Hematopoietic multipotent progenitor cell treated with erythropoietin and hydrocortisone succinate and interleukin-3 and kit ligand, for 4 days (in vitro differentiated cells): Measurements from ENCODE around the gene KIF17.

ENCODE experiments used
- DNase-seq: peaks from one replicate; pipeline ENCODE4 v3.0.0-alpha.2; 2015

The KIF17 gene

GRCh38 chr1:20709868-20710267, 7.9 kb downstream of the KIF17 start:
- DNase-seq: no peak

GRCh38 chr1:20708891-20709290, 8.9 kb downstream of the KIF17 start:
- no peak for DNase-seq

GRCh38 chr1:20708057-20708456, 9.8 kb downstream of the KIF17 start:
- DNase-seq: no peak

GRCh38 chr1:20706841-20707240, 11.0 kb downstream of the KIF17 start:
- no peak for DNase-seq

GRCh38 chr1:20705203-20705755, 12.5 kb downstream of the KIF17 start:
- no peak for DNase-seq

GRCh38 chr1:20704390-20705202, 13.2 kb downstream of the KIF17 start:
- DNase-seq: no peak

- no peak for DNase-seq
Observed at GRCh38 chr1:20703124-20703756, 14.6 kb downstream of the KIF17 start.

GRCh38 chr1:20702416-20702815, 15.4 kb downstream of the KIF17 start:
- peak; percentile 42 for DNase-seq

GRCh38 chr1:20701847-20702246, 16.0 kb downstream of the KIF17 start:
- no peak for DNase-seq

GRCh38 chr1:20701446-20701845, 16.4 kb downstream of the KIF17 start:
- no peak for DNase-seq

- DNase-seq: no peak
Observed at GRCh38 chr1:20700636-20701215, 17.1 kb downstream of the KIF17 start.

- no peak for DNase-seq
Observed at GRCh38 chr1:20699558-20699957, 18.2 kb downstream of the KIF17 start.

- no peak for DNase-seq
Observed at GRCh38 chr1:20698195-20698910, 19.5 kb downstream of the KIF17 start.

- DNase-seq: no peak
Observed at GRCh38 chr1:20697563-20697962, 20.2 kb downstream of the KIF17 start.

GRCh38 chr1:20696397-20697333, 21.1 kb downstream of the KIF17 start:
- DNase-seq: peak; percentile 94

- DNase-seq: no peak
Observed at GRCh38 chr1:20695515-20695914, 22.3 kb downstream of the KIF17 start.

GRCh38 chr1:20693623-20694022, 24.2 kb downstream of the KIF17 start:
- DNase-seq: no peak

GRCh38 chr1:20691872-20692271, 25.9 kb downstream of the KIF17 start:
- no peak for DNase-seq

GRCh38 chr1:20689645-20690056, 28.2 kb downstream of the KIF17 start:
- no peak for DNase-seq

- no peak for DNase-seq
Observed at GRCh38 chr1:20686883-20687725, 30.7 kb downstream of the KIF17 start.

- DNase-seq: no peak
Observed at GRCh38 chr1:20685741-20686140, 32.1 kb downstream of the KIF17 start.
